ENCODE data around the gene DOCK1.

Gene DOCK1

GRCh38 chr10:127142856-127143255, 237.6 kb downstream of the DOCK1 start:
- no peak for DNase-seq (ENCODE audit: low spot score)

- DNase-seq (ENCODE audit: low spot score): peak; percentile 83
Measured at GRCh38 chr10:127145173-127145572, 239.9 kb downstream of the DOCK1 start.

GRCh38 chr10:127146661-127147060, 241.4 kb downstream of the DOCK1 start:
- DNase-seq (ENCODE audit: low spot score): no peak

- peak; percentile 86 for DNase-seq (ENCODE audit: low spot score)
Measured at GRCh38 chr10:127148066-127148932, 243.1 kb downstream of the DOCK1 start.

GRCh38 chr10:127148933-127149220, 243.6 kb downstream of the DOCK1 start:
- peak; percentile 67 for DNase-seq (ENCODE audit: low spot score)

- no peak for DNase-seq (ENCODE audit: low spot score)
Measured at GRCh38 chr10:127149501-127150081, 244.4 kb downstream of the DOCK1 start.

GRCh38 chr10:127150136-127150535, 244.9 kb downstream of the DOCK1 start:
- peak; percentile 37 for DNase-seq (ENCODE audit: low spot score)

- DNase-seq (ENCODE audit: low spot score): no peak
Measured at GRCh38 chr10:127151541-127151940, 246.3 kb downstream of the DOCK1 start.

- no peak for DNase-seq (ENCODE audit: low spot score)
Measured at GRCh38 chr10:127151981-127152699, 246.9 kb downstream of the DOCK1 start.

GRCh38 chr10:127153181-127153580, 248.0 kb downstream of the DOCK1 start:
- DNase-seq (ENCODE audit: low spot score): no peak

- no peak for DNase-seq (ENCODE audit: low spot score)
Measured at GRCh38 chr10:127154831-127155620, 249.8 kb downstream of the DOCK1 start.

- DNase-seq (ENCODE audit: low spot score): no peak
Measured at GRCh38 chr10:127157089-127157488, 251.9 kb downstream of the DOCK1 start.

GRCh38 chr10:127157506-127158200, 252.4 kb downstream of the DOCK1 start:
- no peak for DNase-seq (ENCODE audit: low spot score)

- no peak for DNase-seq (ENCODE audit: low spot score)
Measured at GRCh38 chr10:127158662-127159061, 253.4 kb downstream of the DOCK1 start.

- DNase-seq (ENCODE audit: low spot score): no peak
Measured at GRCh38 chr10:127159648-127160245, 254.5 kb downstream of the DOCK1 start.

GRCh38 chr10:127161482-127161881, 256.3 kb downstream of the DOCK1 start:
- no peak for DNase-seq (ENCODE audit: low spot score)

- no peak for DNase-seq (ENCODE audit: low spot score)
Measured at GRCh38 chr10:127162841-127163240, 257.6 kb downstream of the DOCK1 start.

- no peak for DNase-seq (ENCODE audit: low spot score)
Measured at GRCh38 chr10:127168261-127168660, 263.0 kb downstream of the DOCK1 start.

GRCh38 chr10:127174866-127175265, 269.6 kb downstream of the DOCK1 start:
- no peak for DNase-seq (ENCODE audit: low spot score)

GRCh38 chr10:127175357-127176110, 270.3 kb downstream of the DOCK1 start:
- DNase-seq (ENCODE audit: low spot score): no peak

- no peak for DNase-seq (ENCODE audit: low spot score)
Measured at GRCh38 chr10:127176649-127177048, 271.4 kb downstream of the DOCK1 start.
